GM21619 (cell line): Measurements from ENCODE around the gene KAZN.

Source experiments
- ATAC-seq: cut with Tn5 transposase; IDR thresholded peaks from one replicate; pipeline ENCODE4 v1.9.1; 2021; ENCODE audit not compliant: unreplicated experiment

The KAZN gene

DNA sequence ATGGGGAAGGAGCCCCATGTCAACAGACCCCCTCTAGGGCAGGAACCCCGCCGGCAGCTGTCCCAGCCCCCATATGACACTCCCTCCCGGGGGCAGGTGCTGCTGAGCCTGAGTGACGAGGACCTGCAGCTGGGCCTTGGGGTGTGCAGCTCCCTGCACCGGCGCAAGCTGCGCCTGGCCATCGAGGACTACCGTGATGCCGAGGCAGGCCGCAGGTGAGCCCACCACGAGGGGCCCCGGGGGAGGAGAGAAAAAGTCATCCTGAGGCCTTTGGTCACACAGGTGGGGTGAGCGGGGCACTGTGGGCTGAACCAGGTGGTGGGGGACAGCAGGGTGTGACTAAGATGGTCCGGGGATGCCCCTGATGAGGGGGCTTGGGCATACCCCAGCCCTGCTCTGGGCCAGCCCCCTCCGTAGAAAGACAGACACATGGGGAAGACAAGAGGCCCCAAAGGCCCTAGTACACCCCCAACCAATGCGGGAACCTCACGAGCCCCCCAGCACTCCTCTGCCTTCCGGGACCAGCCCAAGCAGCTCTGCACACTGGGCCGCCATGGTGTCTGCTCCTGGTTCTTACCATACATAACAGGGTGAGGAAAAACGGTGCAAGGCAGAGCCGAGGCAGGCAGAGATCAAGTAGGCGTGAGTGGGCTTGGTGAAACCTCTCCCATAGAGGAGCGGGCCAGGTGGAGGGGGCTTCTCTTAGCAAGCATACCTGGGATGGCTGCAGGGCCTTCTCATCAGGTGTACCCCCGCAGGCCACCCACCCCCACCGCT, 496.4 kb downstream of the KAZN start:
- ATAC-seq, result no peak

DNA sequence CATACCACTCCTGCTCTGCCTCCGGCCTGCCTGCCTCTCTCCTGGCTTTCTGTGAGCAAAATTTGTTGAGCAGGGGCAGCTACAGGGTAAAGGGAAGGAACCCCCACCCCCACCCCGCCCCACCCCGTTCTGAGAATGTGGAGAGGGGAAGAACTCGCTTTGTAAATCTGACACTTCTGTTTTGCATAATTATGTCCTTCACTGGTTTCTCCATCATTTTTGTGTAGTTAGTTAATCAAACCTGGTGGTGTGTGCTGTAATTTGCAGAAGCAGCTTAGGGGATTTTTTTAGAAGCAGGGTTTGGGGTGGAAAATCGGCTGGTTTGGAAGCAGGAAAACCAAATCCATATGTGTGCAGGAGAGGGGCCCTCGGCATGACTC, 497.0 kb downstream of the KAZN start:
- no peak for ATAC-seq

DNA sequence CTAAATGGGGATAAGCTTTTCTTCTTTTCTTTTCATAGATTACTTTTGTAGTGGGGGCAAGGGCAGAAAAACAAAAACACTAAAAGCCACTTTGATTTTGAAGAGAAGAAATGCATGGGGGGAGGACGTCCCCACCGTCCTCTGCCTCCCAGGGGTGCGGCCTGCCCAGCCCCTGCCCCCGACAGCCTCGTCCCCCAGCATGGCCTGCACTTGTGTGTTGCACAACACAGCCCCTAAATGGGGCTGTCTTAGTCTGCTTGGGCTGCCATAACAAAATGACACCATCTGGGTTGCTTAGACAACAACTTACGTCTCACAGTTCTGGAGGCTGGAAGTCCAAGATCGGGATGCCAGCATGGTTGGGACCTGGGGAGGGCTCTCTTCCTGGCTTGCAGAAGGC, 497.8 kb downstream of the KAZN start:
- no peak for ATAC-seq

DNA sequence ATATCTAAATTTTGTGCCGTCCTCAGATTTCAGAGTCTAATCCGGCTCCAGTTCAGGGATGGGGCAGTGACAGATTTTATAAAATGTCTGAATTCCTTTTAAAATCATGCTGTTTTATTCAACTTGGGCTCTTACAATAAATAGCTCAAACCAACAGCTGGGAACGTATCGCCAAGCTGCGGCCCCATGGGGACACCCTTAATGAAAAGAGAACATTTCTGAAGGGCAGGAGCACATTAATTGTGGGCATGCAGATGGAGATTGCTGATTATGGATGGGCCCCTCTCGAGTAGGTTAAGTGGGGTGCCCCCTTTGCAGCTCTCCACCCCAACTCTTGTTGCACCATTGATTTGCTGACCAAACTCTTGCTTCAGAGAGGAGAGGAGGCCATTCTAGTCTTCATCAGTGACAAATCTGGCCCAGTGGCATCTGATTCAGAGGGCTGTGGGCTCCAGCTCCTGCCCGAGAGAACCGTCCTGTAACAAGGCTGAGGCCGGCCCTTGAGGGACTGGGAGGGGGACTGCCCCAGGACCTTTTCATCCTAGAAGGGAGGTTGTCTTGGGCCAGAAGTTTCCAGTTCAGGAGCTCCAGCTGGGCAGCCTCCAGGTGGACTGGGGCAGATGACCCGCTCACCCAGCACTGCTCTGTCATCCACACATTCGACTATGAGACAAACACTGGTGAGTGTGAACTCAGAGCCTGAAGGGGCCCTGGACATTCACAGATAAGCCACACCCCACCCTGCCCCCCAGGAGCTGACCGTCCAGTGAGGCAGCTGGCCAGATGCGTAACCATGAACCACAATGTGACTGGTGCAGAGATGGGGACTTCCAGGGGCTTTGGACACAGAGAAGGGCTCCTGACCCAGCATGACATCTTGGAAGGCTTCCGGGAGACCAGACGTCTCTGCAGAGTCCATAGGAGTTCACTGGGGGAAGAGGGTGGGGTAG, 500.0 kb downstream of the KAZN start:
- no peak for ATAC-seq

DNA sequence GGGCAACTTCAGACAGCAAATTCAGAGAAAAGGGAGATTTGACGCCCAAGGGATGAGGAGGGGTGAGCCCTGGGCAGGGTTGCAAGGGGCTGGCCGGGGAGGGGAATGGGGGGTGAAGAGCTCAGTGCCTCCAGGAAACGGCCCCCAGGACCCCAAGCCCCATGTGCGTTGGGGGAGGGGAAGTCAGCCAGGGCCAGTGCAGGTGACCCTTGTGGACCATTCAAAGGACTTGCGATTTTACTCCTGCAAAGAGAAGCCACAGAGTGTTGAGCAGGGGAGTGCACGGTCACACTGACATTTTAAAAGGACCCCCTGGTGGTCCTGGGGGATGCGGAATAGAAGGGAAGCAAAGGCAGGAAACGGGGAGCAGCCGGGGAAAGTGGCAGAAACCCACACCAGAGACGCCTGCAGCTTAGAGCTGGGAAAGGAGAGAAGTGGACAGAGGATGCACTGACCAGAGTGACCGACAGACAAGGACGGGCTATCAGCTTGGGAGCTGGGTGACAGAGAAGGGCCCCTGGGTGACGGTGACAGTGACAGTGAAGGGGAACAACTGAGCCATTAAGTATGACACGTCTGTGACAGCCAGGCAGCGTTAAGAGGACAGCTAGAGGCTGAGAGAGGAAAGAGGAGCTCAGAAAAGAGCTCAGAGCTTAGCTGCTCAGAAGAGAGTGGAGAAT, 501.1 kb downstream of the KAZN start:
- no peak for ATAC-seq

DNA sequence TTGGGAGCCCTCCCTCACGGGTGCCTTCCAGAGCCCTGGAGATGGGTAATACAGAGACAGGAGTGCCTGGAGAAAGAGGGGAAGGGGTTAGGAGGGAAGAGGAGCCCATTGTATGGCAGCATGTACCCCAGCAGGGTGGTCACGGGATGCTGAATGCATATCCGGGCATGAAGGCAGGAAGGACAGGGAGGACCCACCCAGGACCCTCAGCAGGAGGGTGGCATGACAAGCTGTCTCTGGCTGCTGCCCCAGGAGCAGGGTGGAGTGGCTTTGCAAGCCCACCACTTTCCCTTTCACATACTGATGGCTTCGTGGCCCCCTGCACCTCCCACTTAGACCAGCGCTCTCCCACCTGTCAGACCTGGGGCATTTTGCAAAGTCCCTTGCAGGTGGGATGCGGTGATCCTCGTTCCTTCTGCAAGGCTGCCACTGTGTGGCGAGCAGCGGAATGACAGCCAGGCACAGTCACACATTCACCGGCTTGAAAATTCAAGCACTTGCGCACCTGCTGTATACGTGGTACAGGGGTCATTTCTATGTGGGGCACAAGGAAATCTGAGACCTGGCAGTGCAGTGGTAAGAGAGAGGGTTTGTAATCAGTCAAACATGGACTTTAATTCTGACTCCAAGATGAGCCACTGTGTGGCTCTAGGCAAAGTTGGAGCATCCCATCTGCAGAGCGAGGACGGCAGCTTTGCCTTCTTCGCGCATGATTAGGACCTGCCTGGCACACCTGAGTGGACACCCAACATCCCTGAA, 501.8 kb downstream of the KAZN start:
- ATAC-seq, result no peak

DNA sequence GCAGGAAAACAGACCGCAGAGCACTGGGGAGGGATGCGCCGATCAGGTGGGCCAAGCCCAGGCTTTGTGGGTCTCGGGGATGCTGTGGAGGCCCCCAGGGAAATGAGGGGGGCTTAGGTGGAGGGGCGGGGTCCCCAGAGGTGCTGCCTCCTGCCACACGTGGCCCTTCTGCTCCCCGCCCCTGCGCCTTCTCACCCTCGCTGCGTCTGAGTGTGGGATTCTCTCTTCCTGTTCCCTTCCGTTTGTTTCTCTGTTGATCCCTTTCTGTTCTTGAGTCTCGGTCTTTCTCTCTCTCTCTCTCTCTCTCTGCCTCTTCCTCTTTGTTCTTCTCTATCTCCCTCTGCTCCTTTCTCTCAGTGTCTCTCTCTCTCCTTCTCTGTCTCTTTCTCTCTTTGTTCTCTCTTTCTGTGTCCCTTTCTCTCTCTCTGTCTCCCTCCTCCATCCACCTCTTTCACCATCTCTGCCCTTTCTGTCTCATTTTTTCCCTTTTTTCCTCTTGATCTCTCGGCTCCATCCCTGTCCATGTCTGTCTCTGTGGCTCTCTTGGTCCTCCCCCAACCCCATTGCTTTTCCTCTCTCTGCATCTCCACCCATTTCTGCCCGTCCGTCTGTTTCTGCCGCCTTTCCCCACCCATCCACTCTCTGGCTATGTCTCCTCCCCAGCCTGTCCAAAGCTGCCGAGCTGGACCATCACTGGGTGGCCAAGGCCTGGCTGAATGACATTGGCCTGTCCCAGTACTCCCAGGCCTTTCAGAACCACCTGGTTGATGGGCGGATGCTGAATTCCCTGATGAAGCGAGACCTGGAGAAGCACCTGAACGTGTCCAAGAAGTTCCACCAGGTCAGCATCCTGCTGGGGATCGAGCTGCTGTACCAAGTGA, 502.6 kb downstream of the KAZN start:
- no peak for ATAC-seq

DNA sequence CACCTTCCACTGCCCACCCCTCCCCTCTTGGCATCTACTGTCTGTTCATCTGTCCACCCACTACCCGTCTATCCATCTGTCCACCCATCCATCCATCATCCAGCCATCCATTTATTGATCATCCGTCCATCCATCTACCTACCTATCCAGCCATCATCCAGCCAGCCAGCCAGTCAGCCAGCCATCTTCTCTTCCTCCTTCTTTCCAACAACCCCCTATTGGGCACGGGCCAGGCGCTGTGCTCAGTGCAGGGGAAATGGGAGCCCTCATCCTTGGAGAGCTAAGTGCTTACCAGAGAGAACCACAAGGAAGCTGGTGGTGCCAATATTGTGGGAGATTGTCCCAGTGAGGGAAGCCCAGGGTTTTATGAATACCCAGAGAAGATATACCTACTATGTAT, 503.3 kb downstream of the KAZN start:
- ATAC-seq, result no peak

DNA sequence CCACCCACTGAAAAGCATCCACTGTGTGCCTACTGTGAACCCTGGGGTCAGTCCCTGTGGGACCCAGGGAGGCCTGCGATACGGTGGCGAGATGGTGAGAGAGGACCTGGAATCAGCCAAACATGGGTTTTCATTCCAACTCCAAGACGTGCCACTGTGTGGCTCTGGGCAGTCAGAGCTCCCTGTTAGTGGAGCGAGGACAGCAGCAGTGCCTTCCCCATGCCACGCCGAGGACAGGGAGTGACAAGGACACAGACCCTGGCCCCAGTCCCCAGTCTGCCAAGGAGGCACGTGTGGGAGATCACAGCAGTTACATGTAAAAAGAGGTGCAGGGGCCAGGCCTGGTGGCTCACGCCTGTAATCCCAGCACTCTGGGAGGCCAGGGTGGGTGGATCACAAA, 504.2 kb downstream of the KAZN start:
- no peak for ATAC-seq

DNA sequence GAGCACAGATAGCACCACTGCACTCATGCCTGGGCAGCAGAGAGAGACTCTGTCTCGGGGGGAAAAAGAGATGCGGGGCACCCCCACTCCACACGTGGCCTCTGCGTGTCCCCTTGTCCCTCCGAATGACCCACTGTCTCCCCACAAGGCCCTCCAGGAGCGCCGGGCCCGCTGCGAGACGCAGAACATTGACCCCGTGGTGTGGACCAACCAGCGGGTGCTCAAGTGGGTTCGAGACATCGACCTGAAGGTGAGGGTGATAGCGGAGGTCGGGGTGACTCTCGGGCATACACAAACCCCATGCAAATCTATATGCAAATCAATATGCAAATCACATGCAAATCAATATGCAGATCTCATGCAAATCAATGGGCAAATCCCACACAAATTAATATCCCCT, 504.7 kb downstream of the KAZN start:
- no peak for ATAC-seq

DNA sequence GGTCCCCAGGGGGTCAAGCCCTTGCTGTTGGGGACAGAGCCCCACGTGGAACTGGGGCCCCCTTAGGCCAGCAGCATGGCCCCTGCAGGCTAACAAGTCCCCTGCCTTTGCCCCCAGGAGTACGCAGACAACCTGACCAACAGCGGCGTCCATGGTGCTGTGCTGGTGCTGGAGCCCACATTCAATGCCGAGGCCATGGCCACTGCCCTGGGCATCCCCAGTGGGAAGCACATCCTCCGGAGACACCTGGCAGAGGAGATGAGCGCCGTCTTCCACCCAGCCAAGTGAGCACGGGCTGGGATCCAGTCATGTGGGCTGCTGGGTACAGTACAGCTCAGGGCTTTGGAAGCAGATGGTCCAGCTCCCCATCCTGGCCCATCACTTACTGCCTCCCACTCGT, 505.4 kb downstream of the KAZN start:
- no peak for ATAC-seq

DNA sequence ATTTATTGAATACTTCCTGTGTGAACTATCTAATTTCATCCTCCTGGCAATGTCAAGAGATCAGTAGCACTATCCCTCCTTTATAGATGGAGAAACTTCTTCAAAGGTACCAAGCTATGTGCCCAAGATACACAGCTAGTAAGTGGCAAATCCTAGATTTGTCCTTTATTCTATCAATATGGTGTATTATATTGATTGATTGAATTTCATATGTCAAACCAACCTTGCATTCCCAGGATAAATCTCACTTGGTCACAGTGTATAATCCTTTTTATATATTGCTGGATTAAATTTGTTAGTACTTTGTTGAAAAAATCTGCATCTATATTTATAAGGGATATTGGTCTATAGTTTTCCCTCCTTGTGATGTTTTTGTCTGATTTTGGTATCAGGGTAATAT, 506.3 kb downstream of the KAZN start:
- ATAC-seq, result no peak

DNA sequence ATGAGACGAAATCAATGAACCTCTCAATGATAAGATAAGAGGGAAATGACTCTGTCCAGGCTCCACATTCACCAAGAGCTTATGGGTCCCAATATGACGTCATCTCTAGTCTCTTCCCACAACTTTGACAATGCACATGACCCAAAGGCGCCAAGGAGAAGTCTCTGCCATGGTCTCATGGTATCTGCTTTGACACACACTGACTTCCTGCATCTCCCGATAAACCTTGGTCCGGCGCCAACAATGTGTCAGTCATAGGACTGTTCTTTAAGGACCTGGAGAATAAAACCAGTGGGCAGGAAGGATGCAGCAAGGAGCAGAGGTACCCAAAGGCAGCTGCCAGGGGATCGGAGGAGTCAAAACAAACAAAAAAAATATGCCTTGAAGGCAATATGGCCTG, 508.1 kb downstream of the KAZN start:
- ATAC-seq, result no peak

DNA sequence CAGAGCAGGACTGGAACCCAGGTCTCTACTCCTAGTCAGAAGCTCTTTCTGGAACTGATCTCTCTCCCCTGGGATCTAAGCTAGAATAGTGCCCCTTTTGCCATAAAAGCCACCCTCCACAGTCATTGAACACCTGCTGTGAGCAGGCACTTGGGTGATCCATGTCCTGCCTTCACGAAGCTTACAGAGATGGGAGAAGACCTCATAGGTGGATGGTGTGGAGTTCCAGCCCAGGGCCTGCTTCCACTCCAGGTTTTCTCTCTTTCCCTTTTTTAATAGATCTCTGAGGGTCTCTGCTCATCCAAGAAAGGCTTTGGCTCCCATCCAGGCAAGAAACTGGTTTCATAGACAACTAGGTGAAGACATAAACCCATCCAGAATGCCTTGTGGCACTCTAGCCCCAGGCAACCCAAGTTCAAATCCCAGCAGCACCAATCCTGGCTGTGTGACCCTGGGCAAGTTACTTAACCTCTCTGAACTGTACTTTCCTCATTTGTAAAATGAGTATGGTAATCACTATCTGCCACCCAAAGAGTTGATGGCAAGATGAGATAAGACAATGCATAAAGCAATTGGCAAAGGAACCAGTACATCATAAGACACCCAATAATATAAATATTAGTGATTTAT, 508.7 kb downstream of the KAZN start:
- no peak for ATAC-seq

DNA sequence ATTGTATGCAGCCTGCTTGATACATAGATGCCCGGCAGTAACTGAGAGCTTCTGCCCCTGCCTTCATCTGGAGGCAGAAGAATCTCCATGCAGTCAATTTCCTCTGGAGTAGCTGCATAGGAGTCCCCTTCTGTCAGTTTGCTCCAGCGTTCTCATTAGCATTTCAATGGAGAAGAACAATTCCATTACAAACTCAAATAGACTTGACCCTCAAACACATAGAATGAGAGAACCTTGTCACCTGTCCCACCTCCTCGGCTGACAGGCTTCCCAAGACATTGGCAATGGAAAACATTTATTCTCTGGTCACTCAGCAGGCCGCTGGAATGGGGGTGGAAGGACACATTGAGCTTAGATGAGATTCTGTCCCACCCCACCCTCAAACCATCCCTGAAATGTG, 509.4 kb downstream of the KAZN start:
- ATAC-seq, result no peak

DNA sequence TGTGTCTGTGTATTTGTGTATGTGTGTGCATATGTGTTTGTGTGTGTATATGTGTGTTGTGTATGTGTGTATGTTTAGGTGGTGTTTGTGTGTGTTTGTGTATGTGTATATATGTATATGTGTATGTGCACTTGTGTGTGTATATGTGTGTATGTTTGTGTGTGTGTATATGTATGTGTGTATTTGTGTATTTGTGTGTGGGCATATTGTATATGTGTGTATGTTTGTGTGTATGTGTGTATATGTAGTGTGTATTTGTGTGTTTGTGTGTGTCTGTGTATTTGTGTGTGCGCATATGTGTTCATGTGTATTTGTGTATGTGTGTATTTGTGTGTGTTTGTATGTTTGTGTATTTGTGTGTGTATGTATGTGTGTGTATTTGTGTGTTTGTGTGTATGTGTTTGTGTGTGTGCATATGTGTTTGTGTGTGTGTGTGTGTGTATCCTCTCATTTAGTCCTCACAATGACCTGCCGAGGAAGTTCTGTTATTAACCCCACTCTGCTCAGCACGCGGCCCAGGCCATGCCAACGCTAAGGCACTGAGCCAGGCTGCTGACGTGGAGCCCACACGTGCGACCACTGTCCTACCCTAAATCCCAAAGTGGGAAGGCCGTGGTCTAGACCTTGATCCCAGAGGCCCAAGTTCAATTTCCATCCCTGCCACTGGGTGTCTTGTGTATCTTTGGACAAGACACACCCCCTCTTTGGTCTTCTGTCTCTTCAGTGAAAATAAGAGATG, 511.8 kb downstream of the KAZN start:
- no peak for ATAC-seq

DNA sequence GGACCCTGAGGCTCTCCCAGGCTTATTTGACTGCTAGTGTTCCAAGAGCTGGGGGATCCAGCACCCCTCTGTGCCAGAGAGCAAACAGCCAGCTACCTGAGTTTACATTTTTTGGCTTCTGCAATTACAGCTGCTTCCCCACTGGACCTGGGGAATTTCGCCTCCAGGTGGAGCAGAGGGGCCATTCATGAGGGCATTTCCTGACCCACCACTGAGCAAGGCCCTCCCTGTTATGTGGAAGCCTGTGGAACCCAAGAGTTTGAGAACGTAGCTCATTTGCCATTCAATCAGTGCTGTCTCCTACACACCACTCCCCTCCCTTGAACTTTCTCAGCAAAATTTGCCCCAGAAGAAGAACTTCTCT, 512.4 kb downstream of the KAZN start:
- ATAC-seq, result no peak

DNA sequence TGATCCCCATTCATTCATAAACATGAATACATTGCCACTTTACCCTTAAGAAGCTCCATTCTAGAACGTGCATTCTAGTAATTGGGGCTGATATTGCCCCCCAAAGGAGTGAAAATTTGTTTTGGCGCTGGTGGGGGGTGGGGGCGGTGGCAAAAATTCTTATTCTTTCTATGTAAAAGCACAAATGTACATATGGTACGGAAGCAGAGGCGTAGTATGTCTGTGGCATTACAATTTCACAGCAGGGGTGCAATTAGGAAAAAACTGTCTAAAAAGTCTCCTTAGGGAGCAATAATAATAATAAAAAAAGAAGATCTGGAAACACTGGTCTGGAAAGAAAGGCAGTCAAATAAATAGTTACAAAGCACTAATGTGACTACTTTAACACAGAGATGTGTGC, 514.7 kb downstream of the KAZN start:
- no peak for ATAC-seq

DNA sequence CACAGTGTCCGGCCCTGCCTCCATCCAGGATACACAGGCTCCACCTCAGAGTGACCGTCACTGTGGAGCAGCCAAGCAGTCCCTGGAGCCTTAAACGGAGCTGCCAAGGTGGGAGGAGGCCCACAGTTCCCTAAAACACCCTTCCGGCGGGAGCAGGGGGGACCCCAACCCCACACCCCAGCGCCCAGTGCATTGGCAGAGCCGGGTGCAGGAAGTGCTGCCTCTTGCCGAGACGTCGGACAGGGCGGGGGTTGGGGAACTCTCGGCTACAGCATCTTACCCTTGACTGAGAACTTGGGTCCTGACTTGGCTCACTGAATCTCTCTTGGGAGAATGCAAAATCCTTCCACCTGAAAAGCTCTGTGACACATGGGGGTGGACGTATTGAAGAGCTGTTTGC, 516.4 kb downstream of the KAZN start:
- ATAC-seq, result no peak
